H1 (cell line): Measurements from ENCODE around the gene ASB6. TPM values are rescaled to one million over a fixed set of nuclear protein-coding genes. Genes with fewer than 3 reads are reported as not detected.

ENCODE experiments used
- CTCF ChIA-PET: fragments of 300-600 bp; sonication (Branson Sonifier 250); formaldehyde crosslinking; loops from one replicate; lab custom pipeline; 2021; ENCODE audit not compliant: partially characterized antibody; lab: Charles Lee
- POLR2A ChIA-PET: fragments of 300-600 bp; sonication (Branson Sonifier 250); formaldehyde crosslinking; loops from one replicate; lab custom pipeline; 2021; ENCODE audit warnings: inconsistent platforms; ENCODE audit not compliant: partially characterized antibody; lab: Charles Lee
- DNase-seq, 2 experiments: peaks; one replicate each; pipeline versions ENCODE4 v3.0.0 to v3.0.0-alpha.2; 2010 to 2022; ENCODE audit warnings: low spot score in 2 of 2, low read depth in 1 of 2, mixed read lengths in 1 of 2
- FAIRE-seq: peaks from 2 replicates; lab custom pipeline; 2011; peaks lifted over from hg19 to GRCh38; lab: Jason Lieb, UNC
- H2AFZ ChIP-seq: 2 replicates; pipeline ENCODE4 v1.8.1; 2012; ENCODE audit warnings: low read length, inconsistent platforms
- H2AK5ac ChIP-seq: 2 replicates; pipeline ENCODE4 v1.6.1; 2013; ENCODE audit warnings: low read depth, low read length
- H2BK120ac ChIP-seq: replicated peaks from 2 replicates; pipeline ENCODE3; 2013; ENCODE audit warnings: low read depth, low read length, inconsistent platforms
- H2BK12ac ChIP-seq: 2 replicates; pipeline ENCODE4 v1.6.1; 2013; ENCODE audit warnings: low read depth, low read length
- H2BK15ac ChIP-seq: 2 replicates; pipeline ENCODE4 v1.6.1; 2013; ENCODE audit warnings: low read length
- H2BK20ac ChIP-seq: 2 replicates; pipeline ENCODE4 v1.6.1; 2013; ENCODE audit warnings: low read length
- H2BK5ac ChIP-seq: 2 replicates; pipeline ENCODE4 v1.6.1; 2013; ENCODE audit warnings: low read depth, low read length
- H3K14ac ChIP-seq: 2 replicates; pipeline ENCODE4 v1.6.1; 2013; ENCODE audit warnings: inconsistent platforms; ENCODE audit not compliant: insufficient read length
- H3K18ac ChIP-seq: 2 replicates; pipeline ENCODE4 v1.6.1; 2013; ENCODE audit warnings: low read length; ENCODE audit errors: extremely low read depth
- H3K23ac ChIP-seq: 2 replicates; pipeline ENCODE4 v1.6.1; 2013; ENCODE audit warnings: inconsistent platforms; ENCODE audit not compliant: insufficient read length
- H3K23me2 ChIP-seq: 2 replicates; pipeline ENCODE4 v1.6.1; 2013; ENCODE audit warnings: low read depth, low read length
- H3K27ac ChIP-seq: 2 replicates; pipeline ENCODE4 v1.6.1; 2011; ENCODE audit warnings: low read depth, low read length, inconsistent platforms
- H3K27me3 ChIP-seq, 4 experiments: replicated peaks in 1 of 4; 1 replicate in 1 of 4; 2 replicates in 3 of 4; pipeline versions ENCODE4 v1.6.1 to v1.8.1; 2011 to 2013; ENCODE audit warnings: low read length in 3 of 4, mild to moderate bottlenecking in 3 of 4, inconsistent platforms in 2 of 4, mixed read lengths in 2 of 4, moderate library complexity in 1 of 4; ENCODE audit not compliant: control insufficient read depth in 3 of 4, insufficient read depth in 3 of 4; ENCODE audit errors: extremely low read depth in 1 of 4
- H3K36me3 ChIP-seq, 4 experiments: 2 replicates each; pipeline versions ENCODE4 v1.6.1 to v1.8.1; 2011 to 2013; ENCODE audit warnings: mild to moderate bottlenecking in 4 of 4, low read length in 3 of 4, moderate library complexity in 2 of 4, control low read depth in 1 of 4, inconsistent platforms in 1 of 4; ENCODE audit not compliant: insufficient read depth in 4 of 4, control insufficient read depth in 2 of 4
- H3K4ac ChIP-seq: replicated peaks from 2 replicates; pipeline ENCODE3; 2013; ENCODE audit warnings: low read length, low read depth, mixed read lengths, inconsistent platforms; ENCODE audit not compliant: insufficient read length
- H3K4me1 ChIP-seq, 4 experiments: replicated peaks in 1 of 4; 1 replicate in 1 of 4; 2 replicates in 3 of 4; pipeline versions ENCODE4 v1.6.1 to v1.8.1; 2011 to 2013; ENCODE audit warnings: low read length in 3 of 4, inconsistent platforms in 2 of 4, mixed read lengths in 1 of 4; ENCODE audit not compliant: insufficient read depth in 4 of 4, control insufficient read depth in 3 of 4
- H3K4me2 ChIP-seq, 2 experiments: 2 replicates each; pipeline versions ENCODE4 v1.6.1 to v1.8.1; 2011 to 2013; ENCODE audit warnings: low read depth in 2 of 2, low read length in 2 of 2, control low read depth in 1 of 2, inconsistent platforms in 1 of 2, mild to moderate bottlenecking in 1 of 2; ENCODE audit not compliant: insufficient read depth in 1 of 2
- H3K4me3 ChIP-seq, 4 experiments: fragments of 200-600, 300-600 bp in 1 of 4; sonication (generic), shearing (Covaris generic), sonication (Bioruptor Twin) in 1 of 4; 2 replicates each; pipeline versions ENCODE4 v1.5.1 to v1.8.1; 2011 to 2016; ENCODE audit warnings: low read length in 4 of 4, low read depth in 3 of 4, control low read depth in 2 of 4, inconsistent platforms in 2 of 4, mild to moderate bottlenecking in 2 of 4, mixed read lengths in 1 of 4, moderate library complexity in 1 of 4; ENCODE audit not compliant: insufficient read depth in 2 of 4; ENCODE audit errors: extremely low read depth in 1 of 4
- H3K56ac ChIP-seq: replicated peaks from 2 replicates; pipeline ENCODE3; 2013; ENCODE audit warnings: low read depth, mild to moderate bottlenecking, mixed read lengths, low read length, inconsistent platforms; ENCODE audit not compliant: insufficient read length
- H3K79me1 ChIP-seq: 2 replicates; pipeline ENCODE4 v1.6.1; 2013; ENCODE audit warnings: low read depth, low read length, control low read depth
- H3K79me2 ChIP-seq, 2 experiments: 2 replicates each; pipeline versions ENCODE4 v1.6.1 to v1.8.1; 2012 to 2013; ENCODE audit warnings: low read length in 2 of 2, mild to moderate bottlenecking in 2 of 2, inconsistent platforms in 1 of 2; ENCODE audit not compliant: insufficient read depth in 2 of 2, control insufficient read depth in 1 of 2
- H3K9ac ChIP-seq, 4 experiments: replicated peaks in 1 of 4; 1 replicate in 1 of 4; 2 replicates in 3 of 4; pipeline versions ENCODE4 v1.6.1 to v1.8.1; 2011 to 2013; ENCODE audit warnings: low read depth in 3 of 4, low read length in 3 of 4, control low read depth in 2 of 4, mild to moderate bottlenecking in 2 of 4, moderate library complexity in 2 of 4, inconsistent platforms in 1 of 4; ENCODE audit errors: extremely low read depth in 1 of 4
- H3K9me3 ChIP-seq, 2 experiments: 2 replicates each; pipeline versions ENCODE4 v1.6.1 to v1.8.1; 2012 to 2013; ENCODE audit warnings: mild to moderate bottlenecking in 2 of 2, moderate library complexity in 2 of 2, control low read depth in 1 of 2, inconsistent platforms in 1 of 2, low read depth in 1 of 2, low read length in 1 of 2, mixed read lengths in 1 of 2; ENCODE audit not compliant: insufficient read depth in 2 of 2
- H4K20me1 ChIP-seq, 2 experiments: replicated peaks in 1 of 2; 2 replicates each; pipeline versions ENCODE3 to v1.8.1; 2011 to 2013; ENCODE audit warnings: inconsistent platforms in 2 of 2, low read length in 2 of 2, mild to moderate bottlenecking in 1 of 2; ENCODE audit not compliant: insufficient read depth in 2 of 2, control insufficient read depth in 1 of 2
- H4K5ac ChIP-seq: 2 replicates; pipeline ENCODE4 v1.6.1; 2013; ENCODE audit warnings: low read length, low read depth, mixed read lengths, inconsistent platforms; ENCODE audit not compliant: insufficient read length
- H4K8ac ChIP-seq: 2 replicates; pipeline ENCODE4 v1.8.0; 2013; ENCODE audit warnings: mild to moderate bottlenecking, moderate library complexity, low read length, inconsistent platforms; ENCODE audit not compliant: insufficient read depth; ENCODE audit errors: extremely low read depth
- H4K91ac ChIP-seq: replicated peaks from 2 replicates; pipeline ENCODE3; 2013; ENCODE audit warnings: low read length, mixed read lengths, inconsistent platforms; ENCODE audit not compliant: insufficient read length
- BACH1 ChIP-seq: IDR thresholded peaks from 2 replicates; pipeline ENCODE4 v1.6.1; 2012; ENCODE audit warnings: low read length, improper control_type of control experiment
- BRCA1 ChIP-seq: IDR thresholded peaks from 2 replicates; pipeline ENCODE4 v1.6.1; 2012; ENCODE audit warnings: low read depth, low read length, improper control_type of control experiment
- CEBPB ChIP-seq: IDR thresholded peaks from 2 replicates; pipeline ENCODE4 v1.6.1; 2012; ENCODE audit warnings: low read depth, low read length
- CHD1 ChIP-seq: IDR thresholded peaks from 2 replicates; pipeline ENCODE4 v1.6.1; 2012; ENCODE audit warnings: low read depth, low read length, improper control_type of control experiment
- EGR1 ChIP-seq: IDR thresholded peaks from 2 replicates; pipeline ENCODE4 v1.6.1; 2011; ENCODE audit warnings: low read depth, low read length, borderline replicate concordance
- EP300 ChIP-seq, 2 experiments: IDR thresholded peaks; 1 replicate in 1 of 2; 2 replicates in 1 of 2; pipeline ENCODE4 v1.6.1; 2011 to 2012; ENCODE audit warnings: low read depth in 2 of 2, low read length in 2 of 2, mild to moderate bottlenecking in 2 of 2, borderline replicate concordance in 1 of 2, inconsistent platforms in 1 of 2, moderate library complexity in 1 of 2
- JUND ChIP-seq: IDR thresholded peaks from 2 replicates; pipeline ENCODE4 v1.6.1; 2011; ENCODE audit warnings: mild to moderate bottlenecking, improper control_type of control experiment, low read length
- NRF1 ChIP-seq: IDR thresholded peaks from 2 replicates; pipeline ENCODE4 v1.6.1; 2011; ENCODE audit warnings: mild to moderate bottlenecking, low read depth, low read length, improper control_type of control experiment
- RNF2 ChIP-seq: fragments of 200-900, 300-1000 bp; sonication (generic); IDR thresholded peaks from 2 replicates; pipeline ENCODE4 v1.7.1; 2016; ENCODE audit warnings: borderline replicate concordance, low read depth, mild to moderate bottlenecking, antibody characterized with exemption, low read length; ENCODE audit not compliant: poor library complexity, severe bottlenecking; ENCODE audit errors: missing control alignments
- RXRA ChIP-seq: IDR thresholded peaks from 2 replicates; pipeline ENCODE4 v1.6.1; 2011; ENCODE audit warnings: low read depth, mild to moderate bottlenecking, low read length, moderate library complexity; ENCODE audit not compliant: insufficient read depth
- SP4 ChIP-seq: IDR thresholded peaks from 2 replicates; pipeline ENCODE4 v1.6.1; 2012; ENCODE audit warnings: low read length, inconsistent platforms
- SRF ChIP-seq: IDR thresholded peaks from 2 replicates; pipeline ENCODE4 v1.6.1; 2011; ENCODE audit warnings: mild to moderate bottlenecking, low read depth, low read length, moderate library complexity
- WGBS, 2 experiments: shearing (Covaris generic) in 1 of 2; methylation state at CpG; one replicate each; pipeline versions ENCODE4 v1.1.6 to v1.1.7; 2013 to 2015; ENCODE audit warnings: low lambda C conversion rate in 2 of 2, mixed read lengths in 2 of 2, inconsistent platforms in 1 of 2, low coverage in 1 of 2, missing lambda C conversion rate in 1 of 2; ENCODE audit not compliant: insufficient replicate concordance in 2 of 2, insufficient coverage in 1 of 2, insufficient read length in 1 of 2; ENCODE audit errors: extremely low coverage in 1 of 2, missing lambda C conversion rate in 1 of 2; 5-methylcytosine and 5-hydroxymethylcytosine counted together
- polyA plus RNA-seq, 7 experiments: library from polyadenylated mRNA; depleted of rRNA in 3 of 7; stranded (reverse) in 5 of 7; unstranded in 2 of 7; fragments of >200 nt in 5 of 7; fragments of 200-250 nt in 2 of 7; gene quantifications; 1 replicate in 5 of 7; 2 replicates in 1 of 7; 4 replicates in 1 of 7; pipeline versions ENCODE4 v1.2.1 to v1.2.3, GENCODE V29; 2011 to 2013; ENCODE audit warnings: missing spikeins in 2 of 7, mixed read lengths in 2 of 7
- total RNA-seq: library from RNA; stranded (reverse); fragmentation: NEBNext Ultra II Directional; extraction: Animal tissue kit (Norgen Biotek cat#: 25700); gene quantifications from 2 replicates; pipeline ENCODE4 v1.2.1, GENCODE V29; 2021

The ASB6 gene
- total and polyA plus RNA-seq, 2 of the 8 experiments (the other 6 are each of a cell fraction or from before 2014, with no cell fraction given), result 14.0 to 17.3 TPM

GRCh38 chr9:129672702-129673101, 30.8 kb upstream of the ASB6 start:
- no peak for FAIRE-seq
- WGBS, 2 experiments, result 96% methylated on average over 8 of the region's 8 CpGs; no CpG with 5 or more reads in 1 of the 2 experiments
- H4K91ac ChIP-seq, result no peak overlapping the region
- H2AK5ac ChIP-seq, result no peak overlapping the region
- no peak overlapping the region for H4K8ac ChIP-seq
- H3K27ac ChIP-seq, result no peak overlapping the region
- CTCF ChIA-PET, result interaction anchor here (0.7 to 1.9 kb wide), 5 partner anchors 13 to 54 kb away, joined by 3 to 4 read pairs (median 4); no protein-coding TSS in a partner anchor
- H4K20me1 ChIP-seq, result no peaks in the 10 kb centered on the region
- H2BK120ac ChIP-seq, result no peak overlapping the region
- no peaks in the 10 kb centered on the region for H3K36me3 ChIP-seq
- H3K79me1 ChIP-seq, result no peaks in the 10 kb centered on the region
- no peak for TF ChIP-seq CHD1
- TF ChIP-seq BRCA1, result no peak
- TF ChIP-seq RXRA, result no peak
- no peak for TF ChIP-seq NRF1
- no peak for TF ChIP-seq JUND
- TF ChIP-seq BACH1, result no peak
- TF ChIP-seq EGR1, result no peak
- TF ChIP-seq CEBPB, result no peak
- no peak for TF ChIP-seq SP4
- TF ChIP-seq RNF2, result no peak
- TF ChIP-seq SRF, result no peak
- no peak for TF ChIP-seq EP300 (IDR thresholded peaks at IDR 0.05; ENCODE audit: borderline replicate concordance in 1 of 2, low read depth in 2 of 2, low read length in 2 of 2)
- DNase-seq, result no peak
- no peaks in the 10 kb centered on the region for H3K79me2 ChIP-seq
- H3K27me3 ChIP-seq, result no peaks in the 10 kb centered on the region
- H2BK15ac ChIP-seq, result no peak overlapping the region
- H2BK20ac ChIP-seq, result no peak overlapping the region
- H2BK5ac ChIP-seq, result no peak overlapping the region
- H2BK12ac ChIP-seq, result no peak overlapping the region
- no peak overlapping the region for H3K56ac ChIP-seq
- H3K4ac ChIP-seq, result no peak overlapping the region
- H3K9me3 ChIP-seq, result no peaks in the 10 kb centered on the region
- no peak overlapping the region for H3K14ac ChIP-seq
- H3K4me3 ChIP-seq, result no peak overlapping the region
- H2AFZ ChIP-seq, result no peak overlapping the region
- no peak overlapping the region for H3K4me2 ChIP-seq
- no peak overlapping the region for H3K9ac ChIP-seq
- H3K4me1 ChIP-seq, result peaks cover 0 to 4% (median 2%) of the 10 kb centered on the region in 4 experiments; a peak in 3 of 7 replicates
- no peak overlapping the region for H4K5ac ChIP-seq
- no peak overlapping the region for H3K23ac ChIP-seq
- no peaks in the 10 kb centered on the region for H3K23me2 ChIP-seq
- POLR2A ChIA-PET, result interaction anchor here (1.1 kb wide), 1 partner anchor 33 kb away, joined by 4 read pairs; no protein-coding TSS in a partner anchor
- H3K18ac ChIP-seq, result no peak overlapping the region
